ENCODE measurements around the gene PDE1C. TPM values are rescaled to one million over a fixed set of nuclear protein-coding genes. Genes with fewer than 3 reads are reported as not detected.

Gene PDE1C
- total and polyA plus RNA-seq, 2 of the 4 experiments (the other 2 are of a cell fraction): 14.2 to 61.5 TPM

GRCh38 chr7:32030904-32031692 is 39.1 kb downstream of the PDE1C start:
- Histone ChIP-seq H2BK15ac (ENCODE audit: low read depth, low read length) (no peak overlapping the region), H3K9me3 (ENCODE audit: control insufficient read depth, insufficient read depth, low read length) (no peaks in the 10 kb centered on the region), H2BK20ac (ENCODE audit: low read depth, low read length) (no peak overlapping the region), H4K5ac (ENCODE audit: low read depth, low read length) (no peak overlapping the region; the same call in 1 of the 2 replicates), H3K23ac (ENCODE audit: low read depth, low read length) (no peak overlapping the region), H3K27ac (ENCODE audit: insufficient read depth, low read length) (no peak overlapping the region), H3K4me3 (ENCODE audit: insufficient read depth, low read depth, low read length) (no peak overlapping the region), H3K14ac (replicated peaks; ENCODE audit: low read depth, low read length) (no peak overlapping the region), H2AK5ac (ENCODE audit: low read depth, low read length) (peak overlapping the region; percentile 30; the same call in 1 of the 2 replicates), H2BK120ac (ENCODE audit: low read depth, low read length) (no peak overlapping the region), H4K20me1 (ENCODE audit: insufficient read depth, low read length) (no peaks in the 10 kb centered on the region), H2AK9ac (replicated peaks; ENCODE audit: low read depth, low read length, poor library complexity) (no peak overlapping the region), H2BK5ac (ENCODE audit: low read depth, low read length, poor library complexity, severe bottlenecking) (no peak overlapping the region), H3K9me1 (ENCODE audit: insufficient read depth, low read length) (peaks cover 4% of the 10 kb centered on the region; the same call in 1 of the 2 replicates), H3K4me1 (ENCODE audit: control insufficient read depth, insufficient read depth, low read length) (peaks cover 7% of the 10 kb centered on the region), H3K27me3 (ENCODE audit: control insufficient read depth, insufficient read depth, low read length) (no peaks in the 10 kb centered on the region), H4K91ac (ENCODE audit: insufficient read depth, low read depth, low read length) (no peak overlapping the region), H3K56ac (ENCODE audit: extremely low read depth, insufficient read depth, low read length) (no peak overlapping the region), H4K8ac (ENCODE audit: low read depth in 2 of 2, low read length in 2 of 2) (no peak overlapping the region), H3K18ac (ENCODE audit: low read depth, low read length) (no peak overlapping the region; the same call in 1 of the 2 replicates), H3K4me2 (ENCODE audit: low read depth, low read length) (peak overlapping the region; percentile 35; the same call in 1 of the 2 replicates), H3K4ac (ENCODE audit: low read depth, low read length) (peak overlapping the region; percentile 36; the same call in 1 of the 2 replicates), H2AFZ (replicated peaks; ENCODE audit: low read length, poor library complexity) (no peak overlapping the region), H3K9ac (ENCODE audit: low read depth, low read length) (no peak overlapping the region), H3K79me1 (ENCODE audit: low read depth in 1 of 2, low read length in 2 of 2) (peaks cover 13 to 26% of the 10 kb centered on the region in 2 experiments; a peak in 3 of 4 replicates), H3K36me3 (ENCODE audit: control insufficient read depth, insufficient read depth, low read length) (no peaks in the 10 kb centered on the region)
- no peak for ATAC-seq (ENCODE audit: low read depth)
- intact Hi-C loops (cut with micrococcal nuclease) (loop anchor here (5.0 kb wide), 1 partner anchor 41 kb away; the partner anchor contains the start of gene PDE1C), dilution Hi-C loops (cut with HindIII; ENCODE audit: low sequenced_read_pairs, unreplicated experiment) (no loop called here), in situ Hi-C loops (cut with MboI; ENCODE audit: low sequenced_read_pairs) (no loop called here)
- ChIA-PET POLR2A (ENCODE audit: unreplicated experiment) (no interaction called here), CTCF (no interaction called here)
- WGBS, 2 experiments (ENCODE audit: extremely low coverage in 2 of 2, insufficient read length in 1 of 2): no CpG with 5 or more reads among the region's 3 CpGs
- TF ChIP-seq CEBPB (IDR thresholded peaks at IDR 0.05; ENCODE audit: low read depth, low read length) (peak; percentile 76), RAD21 (IDR thresholded peaks at IDR 0.05; ENCODE audit: low read length) (no peak)
- no TSS peak for BruUV-seq (replicated peaks)
- DNase-seq: no peak

All from IMR-90 (cell line).